ENCODE measurements around the gene CUL1.

Gene CUL1

DNA sequence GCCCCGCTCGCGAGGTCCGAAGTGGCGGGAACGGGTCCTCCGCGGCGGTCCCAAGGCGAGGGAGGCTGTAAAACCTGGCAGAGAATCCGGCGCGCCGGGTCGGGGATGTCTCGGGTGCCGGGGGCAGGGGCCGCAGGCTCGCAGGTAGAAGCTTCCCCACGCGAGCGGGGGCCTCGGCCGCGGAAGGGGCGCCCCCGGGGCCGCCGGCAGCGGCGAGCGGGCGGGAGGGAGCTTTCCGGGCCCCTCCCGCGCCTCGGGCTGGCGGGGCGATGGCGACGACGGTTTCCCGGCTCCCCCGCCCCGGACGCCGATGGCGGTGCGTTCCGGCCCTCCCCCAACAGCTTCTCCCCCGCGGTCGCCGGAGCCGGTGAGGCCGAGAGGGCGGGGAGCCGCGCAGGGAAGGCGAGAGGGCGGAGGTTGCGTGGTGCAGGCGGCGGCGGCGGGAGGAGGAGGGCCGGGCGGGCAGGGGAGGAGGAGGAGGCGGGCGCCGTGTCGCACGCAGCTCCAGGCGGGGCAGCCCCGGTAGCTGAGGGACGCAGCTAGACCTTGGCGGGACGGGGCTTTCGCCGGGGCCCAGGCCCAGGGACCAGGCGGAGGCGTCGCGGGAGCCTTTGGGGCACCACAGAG is at the start of gene CUL1:
CUL1 (plus strand) TSS at position 507 of the 627 bp plus-strand sequence. CDS start 31,220 bp downstream, outside the sequence.
- peak; percentile 73 for DNase-seq

DNA sequence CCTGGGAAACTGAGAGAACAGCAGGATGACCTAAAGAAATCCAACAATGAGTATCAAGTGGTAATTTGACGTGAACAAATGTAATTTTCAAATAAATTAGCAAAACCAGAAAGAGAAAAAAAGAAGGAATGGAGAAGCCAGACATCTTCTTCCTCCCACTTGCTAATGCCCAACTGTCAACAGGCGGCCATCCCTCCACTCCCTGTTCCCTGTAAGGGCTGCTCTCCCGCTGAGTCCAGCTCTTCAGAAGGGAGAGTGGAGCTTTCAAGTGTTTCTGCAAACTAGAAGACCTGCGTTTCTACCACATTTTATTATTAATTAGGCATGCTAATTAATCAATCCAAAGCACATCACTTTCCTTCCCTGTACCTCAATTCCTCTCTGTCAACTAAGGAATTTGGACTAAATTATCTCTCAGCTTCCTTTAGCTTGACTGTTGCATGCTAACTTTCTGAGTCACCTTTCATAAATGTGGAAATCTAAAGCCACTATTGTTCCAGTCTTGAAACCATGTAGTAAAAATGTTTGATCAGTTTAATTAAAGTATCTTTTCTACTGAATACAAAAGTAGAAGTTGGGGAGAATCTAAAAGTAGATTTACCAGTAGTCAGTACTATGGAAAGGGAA is 48.4 kb upstream of the CUL1 start:
- no peak for DNase-seq

DNA sequence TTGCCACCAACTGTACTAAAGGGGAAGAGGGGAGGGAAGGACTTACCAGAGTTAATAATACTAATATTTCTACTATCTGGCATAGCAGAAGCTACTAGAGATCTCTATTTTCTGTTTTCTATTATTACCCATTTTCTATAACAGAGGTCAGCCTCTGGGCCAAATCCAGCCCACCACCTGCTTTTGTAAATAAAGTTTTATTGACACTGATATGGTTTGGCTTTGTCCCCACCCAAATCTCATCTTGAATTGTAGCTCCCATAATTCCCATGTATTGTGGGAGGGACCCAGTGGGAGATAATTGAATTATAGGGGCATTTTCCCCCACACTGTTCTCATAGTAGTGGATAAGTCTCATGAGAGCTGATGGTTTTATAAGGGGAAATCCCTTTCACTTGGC is 45.9 kb upstream of the CUL1 start:
- DNase-seq = no peak

GRCh38 chr7:148657929-148658328 is 40.8 kb upstream of the CUL1 start:
- DNase-seq = no peak

- no peak for DNase-seq
Measured at GRCh38 chr7:148661471-148661870, 37.2 kb upstream of the CUL1 start.

- peak; percentile 67 for DNase-seq
Measured at GRCh38 chr7:148662646-148663045, 36.1 kb upstream of the CUL1 start.

DNA sequence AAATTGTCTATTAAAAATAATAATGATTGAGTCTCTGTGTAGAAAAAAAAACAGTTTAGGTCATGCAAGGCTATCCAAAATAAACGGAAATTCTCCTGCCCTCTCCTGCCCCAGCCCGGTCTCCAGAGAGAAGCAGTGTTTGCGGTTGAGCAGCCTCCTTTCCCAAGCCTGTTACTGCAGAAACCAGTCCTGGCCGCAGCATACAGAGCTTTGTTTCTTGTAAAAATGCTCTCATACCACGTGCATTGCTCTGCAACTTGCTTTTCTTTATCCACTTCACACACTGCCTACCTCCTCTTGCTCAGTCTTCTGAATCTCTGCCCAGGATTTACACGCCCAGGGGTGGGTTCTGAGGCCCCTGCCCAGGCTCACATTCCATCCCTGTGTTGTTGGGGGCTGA is 34.4 kb upstream of the CUL1 start:
- no peak for DNase-seq

DNA sequence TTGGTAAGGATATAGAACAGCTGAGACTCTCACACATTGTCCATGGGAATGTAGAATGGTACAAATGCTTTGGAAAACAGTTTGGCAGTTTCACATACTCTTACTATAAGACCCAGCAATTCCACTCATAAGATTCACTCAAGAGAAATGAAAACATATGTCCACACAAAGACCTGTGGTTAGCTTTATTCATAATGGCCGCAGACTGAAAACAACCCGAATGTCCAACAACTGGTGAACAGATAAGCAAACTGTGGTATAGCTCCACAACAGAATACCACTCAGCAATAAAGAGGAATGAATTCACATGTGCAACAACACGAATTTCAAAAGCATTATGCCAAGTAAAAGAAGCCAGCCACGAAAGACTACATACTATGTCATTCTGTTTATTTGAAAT is 33.5 kb upstream of the CUL1 start:
- no peak for DNase-seq

GRCh38 chr7:148669927-148670326 is 28.8 kb upstream of the CUL1 start:
- DNase-seq = no peak

DNA sequence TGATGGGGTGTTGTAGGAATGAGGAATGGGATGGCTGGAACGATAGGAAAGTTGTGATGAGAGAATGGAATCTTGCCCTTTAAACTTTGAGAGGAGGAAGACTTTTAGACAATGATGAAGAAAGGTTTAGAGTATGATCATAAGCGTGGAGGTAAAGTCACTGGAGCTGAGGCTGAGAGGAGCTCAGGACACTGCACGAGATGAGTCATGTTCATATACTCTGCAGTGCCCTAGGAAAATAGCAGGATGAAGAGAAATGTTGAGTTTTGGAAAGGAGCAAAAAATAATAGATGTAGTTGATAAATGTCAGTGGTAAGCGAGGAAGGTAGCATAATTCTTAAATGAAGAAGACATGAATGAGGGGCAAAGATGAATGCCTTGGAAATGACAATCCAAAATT is 28.3 kb upstream of the CUL1 start:
- no peak for DNase-seq

GRCh38 chr7:148670807-148671206 is 27.9 kb upstream of the CUL1 start:
- no peak for DNase-seq

DNA sequence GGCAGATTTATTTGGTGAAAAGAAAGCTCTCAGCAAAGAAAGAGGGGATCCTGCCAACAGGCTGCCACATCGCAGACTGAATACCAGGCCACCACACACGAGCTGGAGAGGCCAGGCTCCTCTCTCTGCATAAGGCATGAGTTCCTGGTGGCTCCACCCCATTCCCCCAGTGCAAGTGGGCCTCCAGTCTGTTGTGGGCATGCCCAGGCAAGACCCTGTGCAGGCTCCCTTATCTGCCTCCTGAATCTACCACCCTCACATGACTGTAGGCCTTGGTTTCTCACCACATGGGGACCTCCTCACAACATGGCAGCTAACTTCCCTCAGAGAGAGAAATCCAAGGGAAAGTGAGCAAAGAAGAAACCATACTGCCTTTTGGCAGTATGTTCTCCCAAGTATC is 26.7 kb upstream of the CUL1 start:
- DNase-seq = peak; percentile 39

DNA sequence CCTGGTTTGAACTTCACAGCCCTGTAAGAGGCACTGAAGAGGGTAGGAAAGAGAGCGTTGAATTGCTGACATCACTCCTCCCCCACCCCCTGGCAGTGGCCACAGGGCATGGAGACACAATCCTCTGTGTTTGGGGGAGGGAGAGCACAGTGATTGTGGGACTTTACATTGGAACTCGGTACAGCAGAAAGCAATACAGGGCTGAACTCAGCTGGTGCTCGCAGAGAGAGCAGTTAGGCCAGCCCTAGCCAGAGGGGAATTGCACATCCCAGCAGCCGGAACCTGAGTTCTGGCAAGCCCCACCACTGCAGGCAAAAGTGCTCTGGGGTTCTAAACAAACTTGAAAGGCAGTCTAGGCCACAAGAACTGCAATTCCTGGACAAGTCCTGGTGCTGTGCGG is 24.0 kb upstream of the CUL1 start:
- no peak for DNase-seq

DNA sequence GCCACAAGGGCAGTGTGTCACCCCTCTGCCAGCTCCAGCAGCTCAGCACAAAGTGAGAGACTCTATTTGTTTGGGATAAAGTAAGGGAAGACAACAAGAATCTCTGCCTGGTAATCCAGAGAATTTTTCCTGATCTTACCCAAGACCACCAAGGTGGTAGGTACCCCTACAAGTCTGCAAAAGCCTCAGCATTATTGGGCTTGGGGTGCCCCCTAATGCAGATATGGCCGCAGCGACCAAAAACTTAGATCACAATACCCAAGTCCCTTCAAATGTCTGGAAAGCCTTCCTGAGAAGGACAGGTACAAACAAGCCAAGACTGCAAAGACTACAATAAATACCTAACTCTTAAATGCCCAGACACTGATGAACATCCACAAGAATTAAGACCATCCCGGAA is 22.4 kb upstream of the CUL1 start:
- DNase-seq = no peak

DNA sequence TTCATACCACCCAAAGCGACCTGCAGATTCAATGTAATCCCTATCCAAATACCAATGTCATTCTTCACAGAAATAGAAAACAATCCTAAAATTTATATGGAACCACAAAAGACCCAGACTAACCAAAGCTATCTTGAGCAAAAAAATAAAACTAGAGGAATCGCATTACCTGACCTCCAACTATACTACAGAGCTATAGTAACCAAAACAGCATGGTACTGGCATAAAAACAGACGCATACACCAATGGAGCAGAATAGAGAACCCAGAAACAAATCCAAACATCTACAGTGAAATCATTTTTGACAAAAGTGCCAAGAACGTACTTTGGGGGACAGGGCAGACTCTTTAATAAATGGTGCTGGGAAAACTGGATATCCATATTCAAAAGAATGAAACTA is 16.9 kb upstream of the CUL1 start:
- no peak for DNase-seq

GRCh38 chr7:148684289-148684830 is 14.3 kb upstream of the CUL1 start:
- no peak for DNase-seq

DNA sequence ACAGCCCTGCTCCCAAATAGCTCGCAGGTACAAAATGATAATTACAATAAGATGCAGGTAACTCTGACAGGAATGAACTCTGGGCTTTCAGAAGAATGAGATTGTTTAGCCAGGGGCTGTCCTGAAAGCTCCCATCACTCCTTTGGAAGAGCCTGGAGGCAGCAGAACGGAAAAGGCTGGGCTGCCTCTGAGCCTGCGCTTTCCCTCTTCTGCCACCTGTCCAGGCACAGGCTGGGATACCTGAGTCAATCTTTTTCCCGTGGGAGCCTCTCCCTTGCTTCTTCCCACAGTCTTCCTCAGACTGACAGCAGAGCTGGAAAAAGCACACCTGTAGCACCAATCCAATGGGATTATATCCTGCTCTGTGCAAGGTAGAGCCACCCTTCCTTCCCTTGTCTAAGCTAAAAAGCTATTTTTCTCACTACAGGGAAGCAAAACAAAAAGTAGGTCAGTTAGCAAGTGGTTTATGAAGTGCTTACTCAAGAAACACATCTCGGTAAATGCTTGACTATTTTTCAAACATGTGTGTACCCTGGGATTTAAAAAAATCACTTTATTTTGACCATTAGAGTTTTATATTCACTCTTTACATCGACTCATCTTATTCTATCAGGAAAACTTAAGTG is 12.3 kb upstream of the CUL1 start:
- no peak for DNase-seq

DNA sequence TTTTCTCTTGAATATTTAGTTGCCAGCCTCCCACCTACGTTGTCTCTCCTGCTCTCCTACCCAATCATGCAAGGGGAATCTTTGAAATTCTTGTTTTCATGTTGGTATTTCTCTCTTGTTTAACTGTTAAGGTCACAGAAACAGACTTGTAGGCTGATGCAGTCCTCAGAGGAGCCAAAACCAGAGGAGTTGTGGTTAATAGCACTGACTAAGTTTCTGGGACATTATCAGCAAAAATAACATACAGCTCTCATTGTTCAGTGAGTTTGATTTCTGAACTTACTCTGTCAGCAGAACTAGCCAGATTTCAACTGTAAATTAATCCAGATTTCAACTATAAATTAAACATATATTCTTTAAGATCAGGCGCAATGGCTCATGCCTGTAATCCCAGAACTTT is 11.1 kb upstream of the CUL1 start:
- no peak for DNase-seq

DNA sequence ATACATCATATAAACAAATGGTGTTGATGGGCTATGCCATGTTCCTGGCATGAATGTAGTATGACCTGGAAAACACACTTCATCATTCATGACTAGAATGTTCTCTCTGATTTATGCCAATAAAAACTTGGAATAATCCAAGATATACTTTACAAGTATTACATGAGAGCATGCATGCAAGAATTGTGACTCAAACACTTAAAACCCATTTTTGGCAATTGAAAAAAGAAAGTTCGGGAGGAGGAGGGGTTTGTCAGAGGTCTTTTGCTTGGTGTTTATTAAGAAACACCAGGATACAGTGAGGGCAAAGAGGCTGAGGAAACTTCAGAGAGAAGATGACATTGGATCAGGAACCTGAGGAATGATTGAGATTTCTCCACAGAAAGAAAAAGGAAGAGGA is 10.2 kb upstream of the CUL1 start:
- no peak for DNase-seq

GRCh38 chr7:148693651-148694050 is 5.1 kb upstream of the CUL1 start:
- DNase-seq = no peak

DNA sequence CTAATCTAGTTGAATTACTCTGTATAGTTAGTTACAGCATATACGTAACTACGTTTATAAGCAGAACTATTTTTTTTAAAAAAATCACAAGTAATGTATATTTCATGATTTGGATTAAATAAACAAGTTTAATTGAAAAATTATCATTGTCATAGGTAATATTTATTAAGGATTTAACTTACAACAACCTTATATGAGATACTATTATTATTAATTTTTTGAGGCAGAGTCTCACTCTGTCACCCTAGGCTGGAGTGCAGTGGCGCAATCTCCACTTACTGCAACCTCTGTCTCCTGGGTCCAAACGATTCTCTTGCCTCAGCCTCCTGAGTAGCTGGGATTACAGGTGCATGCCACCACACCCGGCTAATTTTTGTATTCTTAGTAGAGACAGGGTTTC is 4.1 kb upstream of the CUL1 start:
- no peak for DNase-seq

GRCh38 chr7:148695953-148696352 is 2.8 kb upstream of the CUL1 start:
- no peak for DNase-seq

- no peak for DNase-seq
Measured at GRCh38 chr7:148696787-148697186, 1.9 kb upstream of the CUL1 start.

- peak; percentile 26 for DNase-seq
Measured at GRCh38 chr7:148697256-148698006, 1.3 kb upstream of the CUL1 start.
